SK-MEL-5 (cell line): Measurements from ENCODE around the gene ABCC1. TPM values are rescaled to one million over a fixed set of nuclear protein-coding genes. Genes with fewer than 3 reads are reported as not detected.
"Not testable (repeated sequence)": the region's sequence is repeated elsewhere in the genome, so short reads cannot be mapped to it uniquely, and the experiment has no call there.

ENCODE experiments used
- DNase-seq: peaks from one replicate; pipeline ENCODE4 v3.0.0-alpha.2; 2016; ENCODE audit warnings: low read depth, low spot score
- in situ Hi-C: cut with HindIII; loops from 2 replicates; pipeline ENCODE4 v1.10.0; 2016; ENCODE audit warnings: low sequenced_read_pairs, high pct_unique_total_duplicates, low pct_unique_long_range_greater_than_20kb
- total RNA-seq: library from RNA; depleted of rRNA; stranded (reverse); fragments of >200 nt; shearing (Covaris generic); gene quantifications from 2 replicates; pipeline ENCODE4 v1.2.3, GENCODE V29; 2014

The ABCC1 gene
- total RNA-seq, 1 experiment from 2014 or later: 7.2 TPM

- no peak for DNase-seq
- in situ Hi-C loops: no loop called here
These were observed 30.4 kb downstream of the ABCC1 start for GRCh38 chr16:15979801-15980200.

GRCh38 chr16:15980329-15980728, 30.9 kb downstream of the ABCC1 start:
- in situ Hi-C loops: no loop called here
- DNase-seq: no peak

- DNase-seq: no peak
- in situ Hi-C loops: no loop called here
These were observed 32.0 kb downstream of the ABCC1 start for GRCh38 chr16:15981382-15981781.

- DNase-seq, in situ Hi-C loops: not testable (repeated sequence)
These were observed 32.9 kb downstream of the ABCC1 start for GRCh38 chr16:15982194-15982915.

GRCh38 chr16:15983898-15984297, 34.5 kb downstream of the ABCC1 start:
- DNase-seq: no peak
- in situ Hi-C loops: no loop called here

- in situ Hi-C loops: no loop called here
- DNase-seq: no peak
These were observed 35.7 kb downstream of the ABCC1 start for GRCh38 chr16:15985144-15985543.

- in situ Hi-C loops: no loop called here
- no peak for DNase-seq
These were observed 36.8 kb downstream of the ABCC1 start for GRCh38 chr16:15986261-15986660.

- no peak for DNase-seq
- in situ Hi-C loops: no loop called here
These were observed 39.0 kb downstream of the ABCC1 start for GRCh38 chr16:15988268-15989013.

GRCh38 chr16:15990902-15991301, 41.5 kb downstream of the ABCC1 start:
- in situ Hi-C loops: no loop called here

GRCh38 chr16:15993128-15993527, 43.7 kb downstream of the ABCC1 start:
- in situ Hi-C loops: no loop called here
- DNase-seq: no peak

More at GRCh38 chr16:15990902-15991301, 41.5 kb downstream of the ABCC1 start:
- no peak for DNase-seq

- in situ Hi-C loops: no loop called here
- DNase-seq: no peak
These were observed 44.1 kb downstream of the ABCC1 start for GRCh38 chr16:15993541-15993940.

GRCh38 chr16:15993946-15994665, 44.7 kb downstream of the ABCC1 start:
- DNase-seq: no peak
- in situ Hi-C loops: no loop called here

GRCh38 chr16:15996432-15997109, 47.2 kb downstream of the ABCC1 start:
- DNase-seq: no peak
- in situ Hi-C loops: no loop called here

GRCh38 chr16:16000685-16001084, 51.3 kb downstream of the ABCC1 start:
- in situ Hi-C loops: no loop called here
- DNase-seq: no peak

GRCh38 chr16:16001596-16002255, 52.3 kb downstream of the ABCC1 start:
- in situ Hi-C loops: no loop called here
- DNase-seq: no peak

GRCh38 chr16:16003719-16004313, 54.4 kb downstream of the ABCC1 start:
- DNase-seq: no peak
- in situ Hi-C loops: no loop called here

- in situ Hi-C loops: no loop called here
- DNase-seq: no peak
These were observed 54.9 kb downstream of the ABCC1 start for GRCh38 chr16:16004314-16004749.
